HepG2 (cell line): ENCODE results near the gene RGP1. TPM values are rescaled to one million over a fixed set of nuclear protein-coding genes. Genes with fewer than 3 reads are reported as not detected.
A peak's percentile ranks its signal among the peaks of the same experiment; 100 is the strongest.

Experiments
- ATAC-seq: fragments of 200-7000 bp; cut with Tn5 transposase; 3 replicates; pipeline ENCODE4 v1.9.1; 2020; ENCODE audit warnings: mild to moderate bottlenecking, moderate library complexity
- BruUV-seq: library from RNA; stranded (reverse); fragments of 400-500 nt; replicated peaks from 2 replicates; lab custom pipeline; 2021; lab: Mats Ljungman, UMichigan
- CTCF ChIA-PET: fragments of 300-600 bp; formaldehyde crosslinking; extraction: SDS; loops from one replicate; lab custom pipeline; 2021; ENCODE audit warnings: low total read pairs, inconsistent platforms, low intra/inter-chr PET ratio; lab: Yijun Ruan, JAX
- POLR2A ChIA-PET: fragments of 350-600 bp; sonication (Branson Sonifier 250); formaldehyde crosslinking; loops from one replicate; lab custom pipeline; 2020; ENCODE audit warnings: antibody characterized with exemption, inconsistent platforms; lab: Yijun Ruan, JAX
- DNase-seq: peaks from one replicate; pipeline ENCODE4 v3.0.0-alpha.2; 2015; ENCODE audit warnings: low spot score
- FAIRE-seq: peaks from 3 replicates; lab custom pipeline; 2011; peaks lifted over from hg19 to GRCh38; lab: Jason Lieb, UNC
- H2AFZ ChIP-seq: one replicate; pipeline ENCODE4 v1.6.1; 2011; ENCODE audit warnings: low read length, inconsistent platforms
- H3K27ac ChIP-seq: fragments of 300-600 bp; 3 replicates; pipeline ENCODE4 v1.8.0; 2011; ENCODE audit warnings: mixed run types, mild to moderate bottlenecking, mixed read lengths, low read length, inconsistent platforms; ENCODE audit not compliant: insufficient read depth; ENCODE audit errors: extremely low read length
- H3K27me3 ChIP-seq, 2 experiments: fragments of 200-600 bp in 1 of 2; 2 replicates in 1 of 2; 3 replicates in 1 of 2; pipeline versions ENCODE4 v1.6.0 to v1.8.0; 2011; ENCODE audit warnings: low read length in 2 of 2, mild to moderate bottlenecking in 2 of 2, moderate library complexity in 2 of 2, inconsistent platforms in 1 of 2; ENCODE audit not compliant: insufficient read depth in 2 of 2, control insufficient read depth in 1 of 2
- H3K36me3 ChIP-seq, 2 experiments: fragments of 200-600 bp in 1 of 2; replicated peaks in 1 of 2; 2 replicates in 1 of 2; 3 replicates in 1 of 2; pipeline versions ENCODE4 v1.5.1 to v1.8.0; 2011; ENCODE audit warnings: low read length in 2 of 2, inconsistent platforms in 1 of 2; ENCODE audit not compliant: insufficient read depth in 2 of 2, control insufficient read depth in 1 of 2
- H3K4me1 ChIP-seq: 2 replicates; pipeline ENCODE4 v1.5.1; 2012; ENCODE audit warnings: low read length, inconsistent platforms; ENCODE audit not compliant: insufficient read depth
- H3K4me2 ChIP-seq: 2 replicates; pipeline ENCODE4 v1.6.0; 2011; ENCODE audit warnings: low read depth, low read length, inconsistent platforms
- H3K4me3 ChIP-seq, 3 experiments: fragments of 200-600 bp in 1 of 3; sonication (generic), shearing (Covaris generic) in 1 of 3; replicated peaks in 1 of 3; 2 replicates each; pipeline ENCODE4 v1.5.1; 2011 to 2016; ENCODE audit warnings: low read length in 3 of 3, inconsistent platforms in 2 of 3, low read depth in 2 of 3, mild to moderate bottlenecking in 2 of 3, control low read depth in 1 of 3, mixed read lengths in 1 of 3; ENCODE audit not compliant: insufficient read depth in 1 of 3
- H3K79me2 ChIP-seq: one replicate; pipeline ENCODE4 v1.6.1; 2011; ENCODE audit warnings: low read length, inconsistent platforms; ENCODE audit not compliant: insufficient read depth
- H3K9ac ChIP-seq: 2 replicates; pipeline ENCODE4 v1.6.0; 2011; ENCODE audit warnings: mild to moderate bottlenecking, low read depth, low read length, inconsistent platforms; ENCODE audit not compliant: insufficient read depth
- H3K9me3 ChIP-seq: 2 replicates; pipeline ENCODE4 v1.5.1; 2012; ENCODE audit warnings: mild to moderate bottlenecking, low read length
- H4K20me1 ChIP-seq: 2 replicates; pipeline ENCODE4 v1.6.0; 2011; ENCODE audit warnings: inconsistent platforms, mild to moderate bottlenecking, low read length, moderate library complexity; ENCODE audit not compliant: insufficient read depth
- GTF2F1 ChIP-seq: fragments of 150-350 bp; IDR thresholded peaks from 2 replicates; pipeline ENCODE4 v1.6.1; 2014; ENCODE audit warnings: low read length
- GZF1 ChIP-seq: sonication (generic); formaldehyde crosslinking; IDR thresholded peaks from 2 replicates; pipeline ENCODE4 v1.5.1; 2020; ENCODE audit warnings: mild to moderate bottlenecking, missing genetic modification reagents
- HMG20A ChIP-seq: IDR thresholded peaks from 2 replicates; pipeline ENCODE4 v1.6.1; 2016; ENCODE audit warnings: borderline replicate concordance
- NAIF1 ChIP-seq: sonication (generic); formaldehyde crosslinking; IDR thresholded peaks from 2 replicates; pipeline ENCODE4 v1.5.0; 2020; ENCODE audit warnings: mild to moderate bottlenecking, missing genetic modification reagents, borderline replicate concordance
- POLR2AphosphoS2 ChIP-seq: IDR thresholded peaks from 2 replicates; pipeline ENCODE4 v1.6.1; 2011; ENCODE audit warnings: low read depth, low read length, improper control_type of control experiment
- RARG ChIP-seq: sonication (generic); formaldehyde crosslinking; IDR thresholded peaks from 2 replicates; pipeline ENCODE4 v1.4.0; 2020; ENCODE audit warnings: low read depth, mild to moderate bottlenecking, missing genetic modification reagents
- TAF1 ChIP-seq: sonication (generic); formaldehyde crosslinking; IDR thresholded peaks from 2 replicates; pipeline ENCODE4 v1.4.0; 2020; ENCODE audit warnings: missing genetic modification reagents
- TBP ChIP-seq: sonication (generic); formaldehyde crosslinking; IDR thresholded peaks from 2 replicates; pipeline ENCODE4 v1.5.0; 2020; ENCODE audit warnings: missing genetic modification reagents
- USF2 ChIP-seq, 2 experiments: sonication (generic) in 1 of 2; formaldehyde crosslinking in 1 of 2; IDR thresholded peaks; 2 replicates each; pipeline versions ENCODE4 v1.5.1 to v1.6.1; 2011 to 2020; ENCODE audit warnings: borderline replicate concordance in 1 of 2, low read depth in 1 of 2, low read length in 1 of 2, mild to moderate bottlenecking in 1 of 2, missing genetic modification reagents in 1 of 2, moderate library complexity in 1 of 2
- ZNF263 ChIP-seq: sonication (generic); formaldehyde crosslinking; IDR thresholded peaks from 2 replicates; pipeline ENCODE4 v1.4.0; 2020; ENCODE audit warnings: missing genetic modification reagents
- ZNF549 ChIP-seq: sonication (generic); formaldehyde crosslinking; IDR thresholded peaks from 2 replicates; pipeline ENCODE4 v1.5.0; 2020; ENCODE audit warnings: missing genetic modification reagents
- WGBS: methylation state at CpG from one replicate; pipeline ENCODE4 v1.1.6; 2017; ENCODE audit warnings: low lambda C conversion rate; 5-methylcytosine and 5-hydroxymethylcytosine counted together
- in situ Hi-C: cut with HindIII; loops from 2 replicates; pipeline ENCODE4 v1.10.0; 2017; ENCODE audit warnings: low pct_unique_long_range_greater_than_20kb; ENCODE audit not compliant: extremely low pct_ligation_motif_present
- intact Hi-C: fragments of 100-400 bp; cut with micrococcal nuclease; formaldehyde crosslinking; loops from one replicate; pipeline ENCODE4 v1.10.0; 2022; ENCODE audit not compliant: unreplicated experiment
- polyA plus RNA-seq, 8 experiments: library from polyadenylated mRNA; depleted of rRNA in 3 of 8; stranded (reverse) in 7 of 8; unstranded in 1 of 8; fragments of >200 nt; fragmentation: Illumina TruSeq in 4 of 8; extraction: Trizol in 4 of 8; gene quantifications; 2 replicates each; pipeline versions ENCODE4 v1.2.1 to v1.2.3, GENCODE V29; 2011 to 2016; ENCODE audit warnings: low read depth in 4 of 8, missing spikeins in 1 of 8, mixed read lengths in 1 of 8; ENCODE audit not compliant: insufficient read depth in 1 of 8
- total RNA-seq, 5 experiments: library from RNA; depleted of rRNA; stranded (reverse); fragments of >200 nt; fragmentation: Illumina TruSeq; extraction: Trizol; gene quantifications; 2 replicates each; pipeline ENCODE4 v1.2.3, GENCODE V29; 2016; ENCODE audit warnings: low read depth in 1 of 5
- TF ChIP-seq, protein P1 (sequence below): IDR thresholded peaks from 2 replicates; pipeline ENCODE4 v1.6.1; 2016; ENCODE audit warnings: low read depth, borderline replicate concordance

The RGP1 gene
- total and polyA plus RNA-seq, 2 of the 13 experiments (the other 11 are each of a cell fraction or from before 2014, with no cell fraction given): 12.7 to 21.0 TPM

DNA sequence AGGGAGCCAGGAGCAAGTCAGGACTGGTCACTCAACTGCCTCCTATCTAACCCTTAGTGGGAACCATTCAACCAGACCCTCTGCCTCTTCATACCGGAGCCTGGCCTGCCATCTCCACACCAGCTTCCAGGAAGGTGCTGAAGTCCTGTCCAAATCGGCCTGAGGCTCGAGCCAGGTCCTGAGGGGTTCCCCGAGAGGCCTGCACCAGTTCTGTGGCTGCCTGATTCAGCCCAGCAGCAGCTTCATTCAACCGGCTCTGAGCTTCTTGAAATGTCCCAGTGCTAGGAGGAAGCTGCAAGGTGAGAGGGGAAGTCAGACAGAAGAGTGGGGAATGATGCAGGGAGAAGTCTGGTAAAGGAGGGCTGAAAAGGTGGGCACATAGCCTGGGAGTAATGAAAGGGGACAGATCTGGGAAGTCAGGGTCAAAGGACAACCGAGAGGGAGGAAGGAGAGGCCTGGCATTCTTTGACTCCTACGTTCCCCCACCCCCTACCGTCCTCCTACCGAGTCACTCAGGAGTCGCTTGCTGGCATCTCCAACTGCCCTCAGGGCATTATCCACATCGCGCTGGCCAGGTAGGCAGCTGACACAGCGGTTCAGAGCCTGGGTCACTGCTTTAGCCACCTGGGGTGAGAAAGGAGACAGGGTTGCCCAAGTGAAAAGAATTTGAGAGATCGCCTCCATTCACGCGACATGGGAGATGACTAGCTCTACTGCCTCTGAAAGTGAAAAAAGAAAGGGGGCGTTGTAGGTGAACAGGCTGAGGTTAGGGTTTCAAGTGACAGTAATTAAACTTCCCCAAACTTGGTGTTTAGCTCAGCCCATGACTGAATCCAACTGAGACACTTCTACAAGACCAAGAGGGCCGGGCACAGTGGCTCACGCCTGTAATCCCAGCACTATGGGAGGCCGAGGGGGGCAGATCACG lies 37.3 kb upstream of the RGP1 start:
- BruUV-seq: TSS peak; percentile 19
- no peaks in the 10 kb centered on the region for H4K20me1 ChIP-seq
- intact Hi-C loops: no loop called here
- DNase-seq (no peak), ATAC-seq (no peak), FAIRE-seq (no peak)
- H2AFZ ChIP-seq: no peak overlapping the region
- H3K9ac ChIP-seq: no peak overlapping the region
- no peaks in the 10 kb centered on the region for H3K4me1 ChIP-seq
- no peaks in the 10 kb centered on the region for H3K9me3 ChIP-seq
- in situ Hi-C loops: no loop called here
- H3K36me3 ChIP-seq: peaks cover 50 to 89% of the 10 kb centered on the region in 2 experiments
- H3K27me3 ChIP-seq: no peaks in the 10 kb centered on the region
- H3K27ac ChIP-seq: no peak overlapping the region
- POLR2A ChIA-PET: interaction anchor here (0.9 to 1.5 kb wide), 2 partner anchors 47 to 54 kb away, joined by 3 read pairs; partner anchors contain the start of genes CCDC107 and RMRP
- WGBS: 98% methylated on average over 21 of the region's 21 CpGs
- CTCF ChIA-PET: no interaction called here
- no peaks in the 10 kb centered on the region for H3K79me2 ChIP-seq
- no peak overlapping the region for H3K4me2 ChIP-seq
- no peak for TF ChIP-seq HMG20A (CRISPR knock-in tag)
- TF ChIP-seq RARG (CRISPR knock-in tag): no peak
- no peak for TF ChIP-seq TBP (CRISPR knock-in tag)
- TF ChIP-seq USF2 (IDR thresholded peaks at IDR 0.05; ENCODE audit: low read depth, low read length): no peak
- no peak for TF ChIP-seq USF2 (CRISPR knock-in tag; IDR thresholded peaks at IDR 0.05; ENCODE audit: borderline replicate concordance)
- TF ChIP-seq ZNF549: no peak
- TF ChIP-seq TAF1 (CRISPR knock-in tag): no peak
- no peak for TF ChIP-seq NAIF1 (CRISPR knock-in tag)
- TF ChIP-seq POLR2AphosphoS2: no peak
- no peak for TF ChIP-seq GZF1
- TF ChIP-seq ZNF263: no peak
- TF ChIP-seq GTF2F1: no peak
- TF ChIP-seq, protein P1, sequence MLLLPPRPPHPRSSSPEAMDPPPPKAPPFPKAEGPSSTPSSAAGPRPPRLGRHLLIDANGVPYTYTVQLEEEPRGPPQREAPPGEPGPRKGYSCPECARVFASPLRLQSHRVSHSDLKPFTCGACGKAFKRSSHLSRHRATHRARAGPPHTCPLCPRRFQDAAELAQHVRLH (CRISPR knock-in tag): no peak
- H3K4me3 ChIP-seq: no peak overlapping the region
